HG02798 (cell line): ENCODE data around the gene SYCE3.

Experiments used
- ATAC-seq: cut with Tn5 transposase; IDR thresholded peaks from one replicate; pipeline ENCODE4 v1.9.1; 2021; ENCODE audit warnings: mild to moderate bottlenecking; ENCODE audit not compliant: unreplicated experiment, poor library complexity

Gene SYCE3

GRCh38 chr22:50600967-50601668, 38.4 kb upstream of the SYCE3 start:
- no peak for ATAC-seq

DNA sequence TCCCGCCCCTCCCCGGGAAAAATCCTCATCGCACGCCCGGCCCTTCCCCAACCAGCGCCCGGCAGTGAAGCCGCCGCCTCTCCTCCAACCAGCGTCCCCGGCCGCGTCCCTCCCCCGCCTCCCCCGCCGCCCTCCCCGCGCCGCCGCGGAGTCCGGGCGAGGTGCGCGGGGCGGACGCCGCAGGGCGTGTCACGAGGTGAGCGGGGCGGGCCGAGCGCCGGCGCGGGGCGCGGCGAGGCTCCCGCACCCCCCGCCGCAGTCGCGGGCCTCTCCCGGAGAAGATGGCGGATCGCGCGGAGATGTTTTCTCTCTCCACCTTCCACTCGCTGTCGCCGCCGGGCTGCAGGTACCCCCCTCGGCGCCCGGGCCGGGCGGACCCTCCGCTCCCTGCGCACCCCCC, 37.8 kb upstream of the SYCE3 start, which contains the start of gene MAPK8IP2:
Gene MAPK8IP2, plus strand, starts transcription at position 256 of the 400 bp plus-strand sequence. Its CDS starts 26 bp downstream, at position 282.
- ATAC-seq: no peak

- ATAC-seq: no peak
These were observed 37.2 kb upstream of the SYCE3 start for GRCh38 chr22:50599816-50600455.

GRCh38 chr22:50597097-50597496, 34.4 kb upstream of the SYCE3 start:
- ATAC-seq: no peak

GRCh38 chr22:50595189-50595588, 32.5 kb upstream of the SYCE3 start:
- no peak for ATAC-seq

DNA sequence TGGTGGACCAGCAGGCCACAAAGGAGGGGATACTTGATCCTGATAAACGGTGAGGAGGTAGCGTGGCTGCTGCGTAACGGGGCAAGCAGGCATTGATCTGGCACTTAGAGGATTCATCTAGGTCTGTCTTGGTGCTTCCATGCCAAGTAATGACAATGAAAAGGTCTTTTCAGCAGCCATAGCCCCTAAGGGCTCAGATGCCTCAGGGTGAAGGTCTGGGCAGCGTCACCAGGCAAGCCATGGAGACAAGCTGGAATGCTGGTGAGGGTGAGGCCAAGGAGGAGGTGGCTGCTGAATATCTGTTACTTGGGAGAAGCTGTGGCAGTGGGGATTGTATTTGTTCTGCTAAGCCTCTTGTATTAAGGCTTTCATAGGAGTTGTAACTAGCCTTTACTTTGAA, 24.7 kb upstream of the SYCE3 start:
- no peak for ATAC-seq

GRCh38 chr22:50586416-50586815, 23.7 kb upstream of the SYCE3 start:
- no peak for ATAC-seq

- no peak for ATAC-seq
These were observed 23.1 kb upstream of the SYCE3 start for GRCh38 chr22:50585781-50586180.

DNA sequence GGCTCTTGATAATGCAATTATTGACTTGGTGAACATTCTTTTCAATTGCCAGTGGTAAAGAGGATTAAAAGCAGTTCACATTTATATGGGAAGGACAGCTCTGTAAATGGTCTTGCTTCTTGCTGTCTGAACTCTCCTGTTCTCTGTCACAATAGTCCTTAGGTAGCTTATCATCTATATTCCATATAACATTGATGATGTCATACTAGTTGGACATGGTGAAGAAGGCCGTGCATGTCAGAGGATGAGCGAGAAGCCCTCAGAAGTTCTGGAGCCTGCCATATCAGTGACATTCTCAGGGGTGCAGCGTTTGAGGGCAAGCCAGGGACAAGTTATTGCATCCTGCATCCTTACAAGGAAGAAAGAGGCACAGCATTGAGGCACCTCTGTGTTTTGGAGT, 22.5 kb upstream of the SYCE3 start:
- no peak for ATAC-seq

DNA sequence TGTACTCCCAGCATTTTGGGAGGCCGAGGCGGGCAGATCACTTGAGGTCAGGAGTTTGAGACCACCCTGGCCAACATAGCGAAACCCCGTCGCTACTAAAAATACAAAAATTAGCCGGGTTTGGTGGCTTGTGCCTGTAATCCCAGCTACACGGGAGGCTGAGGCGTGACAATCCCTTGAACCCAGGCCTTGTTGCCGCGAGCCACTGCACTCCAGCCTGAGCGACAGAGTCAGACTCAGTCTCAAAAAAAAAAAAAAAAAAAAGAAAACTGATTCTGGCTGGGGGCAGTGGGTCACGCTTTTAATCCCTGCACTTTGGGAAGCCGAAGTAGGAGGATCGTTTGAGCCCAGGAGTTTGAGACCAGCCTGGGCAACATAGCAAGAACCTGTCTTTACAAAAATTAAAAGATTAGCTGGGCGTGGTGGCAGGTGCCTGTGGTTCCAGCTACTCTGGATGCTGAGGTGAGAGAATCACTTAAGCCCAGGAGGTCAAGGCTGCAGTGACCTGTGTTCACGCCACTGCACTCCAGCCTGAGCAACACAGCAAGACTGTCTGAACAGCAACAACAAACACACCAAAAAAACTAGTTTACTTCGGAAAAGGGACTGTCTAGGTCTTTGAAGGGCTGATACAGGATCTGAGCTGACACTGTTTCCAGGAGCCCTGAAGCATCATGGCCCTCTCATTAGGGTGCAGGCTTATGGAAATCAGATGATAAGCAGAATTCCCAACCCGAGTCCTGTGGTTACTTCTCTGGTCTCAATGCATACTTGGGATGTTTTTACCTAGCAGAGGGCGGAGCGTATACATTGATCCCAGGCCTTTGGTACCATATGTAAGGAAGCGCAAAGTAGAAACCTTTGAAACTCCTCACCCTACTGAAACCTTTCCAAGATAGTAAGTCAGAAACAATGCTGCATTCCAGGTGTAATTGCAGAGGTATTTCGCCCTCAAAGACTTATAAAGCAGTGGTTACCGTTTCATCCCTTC, 21.7 kb upstream of the SYCE3 start:
- ATAC-seq: no peak

DNA sequence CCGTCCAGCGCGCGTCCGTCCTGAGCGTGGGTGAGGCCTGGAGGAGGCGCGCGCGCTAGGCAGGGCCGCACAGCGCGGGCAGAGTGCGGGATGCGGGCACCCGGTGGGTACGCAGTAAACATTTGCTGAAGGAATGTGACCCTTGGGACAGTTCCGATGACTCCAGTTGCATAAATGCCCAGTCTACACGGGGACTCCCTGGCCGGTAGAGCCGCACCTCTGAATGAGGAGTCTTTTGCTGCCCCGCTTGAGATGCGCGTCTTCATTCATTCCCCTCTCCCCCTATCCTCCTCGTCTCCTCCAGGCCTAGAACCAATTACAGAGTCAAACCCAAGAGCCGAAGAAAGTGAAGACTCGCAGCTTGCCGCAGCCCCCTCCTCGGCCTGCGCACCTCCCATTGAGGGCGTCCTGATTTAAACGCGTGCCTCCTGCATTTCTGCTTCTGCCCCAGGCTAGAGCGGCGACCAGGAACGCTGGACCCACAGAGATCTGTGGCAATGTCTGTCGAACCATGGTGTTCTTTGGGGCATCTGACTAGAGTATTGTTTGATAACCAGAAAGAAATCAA, 20.7 kb upstream of the SYCE3 start:
- ATAC-seq: no peak

- ATAC-seq: peak; percentile 94
These were observed 20.0 kb upstream of the SYCE3 start, which contains the start of gene CHKB for GRCh38 chr22:50582493-50583293. TSS of gene CHKB (minus strand) at chr22:50582849. CDS start at chr22:50582781, 68 bp downstream.

DNA sequence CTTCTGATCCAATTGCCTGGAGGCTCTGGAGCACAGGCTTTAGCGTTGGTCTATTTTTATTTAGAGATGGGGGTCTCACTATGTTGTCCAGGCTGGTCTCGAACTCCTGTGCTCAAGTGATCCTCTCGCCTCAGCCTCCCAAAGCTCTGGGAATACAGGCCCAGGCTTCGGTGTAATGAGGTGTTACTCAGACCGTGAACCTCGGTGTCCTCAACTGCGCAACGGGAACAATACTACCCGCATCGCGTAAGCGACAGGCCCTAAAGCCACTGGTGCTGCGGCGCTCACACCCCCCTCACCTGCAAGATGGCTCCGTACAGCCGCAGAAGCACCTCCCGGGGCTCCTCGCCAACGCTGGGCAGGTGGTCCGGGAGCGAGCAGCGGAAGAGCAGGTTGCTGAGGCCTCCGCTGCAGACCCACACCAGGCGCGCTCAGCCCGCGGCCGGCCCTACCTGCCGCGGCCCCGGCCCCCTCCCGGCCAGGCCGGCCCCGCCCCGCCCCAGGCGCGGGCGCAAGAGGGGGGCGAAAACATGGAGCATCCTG, 19.3 kb upstream of the SYCE3 start:
- no peak for ATAC-seq

GRCh38 chr22:50581031-50581949, 18.6 kb upstream of the SYCE3 start:
- ATAC-seq: no peak

DNA sequence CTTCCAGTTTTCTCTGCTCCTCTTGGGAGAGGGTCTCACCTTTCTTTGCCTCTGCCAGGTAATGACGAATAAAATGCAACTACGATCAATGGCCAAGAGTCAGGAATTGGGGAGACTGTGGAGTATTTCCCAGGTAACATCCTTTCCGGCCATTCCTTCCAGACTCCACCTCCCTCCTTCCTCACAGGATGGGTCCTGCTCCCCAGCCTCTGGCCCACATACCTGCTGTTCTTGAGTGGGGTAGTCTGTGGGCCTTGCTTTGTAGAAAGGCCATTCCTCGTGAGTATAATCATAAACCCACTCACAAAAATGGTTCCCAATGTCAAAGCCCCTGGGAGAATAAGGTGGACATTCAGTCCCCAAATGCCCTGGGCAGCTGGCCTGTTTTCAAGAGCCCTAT, 17.0 kb upstream of the SYCE3 start:
- no peak for ATAC-seq

- ATAC-seq: no peak
These were observed 16.1 kb upstream of the SYCE3 start for GRCh38 chr22:50578776-50579310.

DNA sequence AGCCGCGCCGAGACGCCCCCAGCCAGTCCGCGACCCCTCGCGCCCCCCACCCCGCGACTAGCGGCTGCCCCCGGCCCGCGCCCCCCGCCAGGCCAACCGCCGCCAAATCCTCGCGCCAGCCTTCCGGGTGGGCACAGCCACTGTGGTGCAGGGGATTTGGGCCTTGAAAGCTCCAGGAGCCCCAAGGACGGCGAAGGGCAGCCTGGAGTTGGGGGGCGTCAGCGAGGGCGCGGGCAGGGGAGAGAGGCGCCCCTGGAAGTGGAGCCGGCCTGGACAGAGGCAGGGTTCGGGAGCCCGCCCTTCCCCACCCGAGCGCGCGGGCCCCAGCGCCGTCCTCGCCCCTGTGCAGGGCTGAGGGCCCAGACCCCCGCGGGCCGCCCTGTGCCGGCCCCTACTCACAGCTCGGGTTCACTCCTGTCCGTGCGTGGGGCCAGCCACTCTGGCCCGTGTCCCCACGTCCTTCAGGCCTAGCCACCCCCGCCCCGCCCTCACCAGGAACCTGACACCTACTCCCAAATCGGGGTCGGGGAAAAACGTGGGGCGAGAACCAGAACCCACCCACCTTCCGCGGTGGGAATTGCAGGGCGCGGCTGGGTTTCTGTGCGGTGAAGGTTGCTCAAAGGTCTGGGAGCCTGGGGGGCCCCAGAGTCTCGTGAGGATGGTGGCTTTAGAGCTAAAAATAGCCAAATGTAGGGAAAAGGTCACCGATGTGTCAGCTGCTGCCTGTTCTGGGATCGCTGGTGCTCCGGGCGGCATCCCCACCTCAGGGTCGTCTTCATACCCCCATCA, 15.5 kb upstream of the SYCE3 start, which contains the start of gene CPT1B:
Gene CPT1B, minus strand, starts transcription at position 441 of the 789 bp plus-strand sequence. CDS start 512 bp downstream, outside the sequence.
- ATAC-seq: no peak
